Endothelial cell (in vitro differentiated cells): Measurements from ENCODE around the gene TJP1. TPM values are rescaled to one million over a fixed set of nuclear protein-coding genes. Genes with fewer than 3 reads are reported as not detected.

Experiments used
- DNase-seq: peaks from one replicate; pipeline ENCODE4 v3.0.0; 2021; ENCODE audit warnings: low spot score
- H3K27ac Mint-ChIP-seq: one replicate; pipeline ENCODE4 v1.8.0; 2021; ENCODE audit warnings: mixed read lengths, inconsistent platforms; ENCODE audit not compliant: unreplicated experiment
- H3K27me3 Mint-ChIP-seq: one replicate; pipeline ENCODE4 v1.8.0; 2021; ENCODE audit warnings: mild to moderate bottlenecking, moderate library complexity, mixed read lengths, inconsistent platforms; ENCODE audit not compliant: unreplicated experiment
- H3K36me3 Mint-ChIP-seq: one replicate; pipeline ENCODE4 v1.8.0; 2021; ENCODE audit warnings: mild to moderate bottlenecking, low read depth, mixed read lengths, inconsistent platforms; ENCODE audit not compliant: unreplicated experiment
- H3K4me1 Mint-ChIP-seq: one replicate; pipeline ENCODE4 v1.8.0; 2021; ENCODE audit warnings: mild to moderate bottlenecking, mixed read lengths, inconsistent platforms; ENCODE audit not compliant: unreplicated experiment
- H3K4me3 Mint-ChIP-seq: one replicate; pipeline ENCODE4 v1.8.0; 2021; ENCODE audit warnings: mild to moderate bottlenecking, mixed read lengths, inconsistent platforms; ENCODE audit not compliant: unreplicated experiment
- H3K9me3 Mint-ChIP-seq: one replicate; pipeline ENCODE4 v1.8.0; 2021; ENCODE audit warnings: mixed read lengths, inconsistent platforms; ENCODE audit not compliant: unreplicated experiment
- CTCF ChIP-seq: fragments of 200-600 bp; sonication (generic); IDR thresholded peaks from one replicate; pipeline ENCODE4 v1.5.0; 2021; ENCODE audit warnings: antibody characterized with exemption; ENCODE audit not compliant: unreplicated experiment
- total RNA-seq: library from RNA; stranded (reverse); fragmentation: NEBNext Ultra II Directional; extraction: Animal tissue kit (Norgen Biotek cat#: 25700); gene quantifications from one replicate; pipeline ENCODE4 v1.2.1, GENCODE V29; 2021; ENCODE audit not compliant: unreplicated experiment

TJP1 gene
- total RNA-seq, 1 donor from 2014 or later, result 473 TPM

GRCh38 chr15:29750754-29751153 lies 71.5 kb downstream of the TJP1 start:
- H3K9me3 Mint-ChIP-seq, result no peaks in the 10 kb centered on the region
- H3K4me1 Mint-ChIP-seq, result peaks cover 7% of the 10 kb centered on the region
- no peak for DNase-seq
- H3K36me3 Mint-ChIP-seq, result peaks cover 49% of the 10 kb centered on the region
- H3K4me3 Mint-ChIP-seq, result peak overlapping the region; percentile 65
- TF ChIP-seq CTCF, result no peak
- H3K27me3 Mint-ChIP-seq, result peaks cover 13% of the 10 kb centered on the region
- peak overlapping the region; percentile 55 for H3K27ac Mint-ChIP-seq

GRCh38 chr15:29749365-29750086 lies 72.7 kb downstream of the TJP1 start:
- no peak for DNase-seq
- Mint-ChIP-seq H3K4me1 (peaks cover 7% of the 10 kb centered on the region), H3K27me3 (peaks cover 13% of the 10 kb centered on the region), H3K27ac (peak overlapping the region; percentile 67), H3K4me3 (peak overlapping the region; percentile 56), H3K36me3 (peaks cover 38% of the 10 kb centered on the region), H3K9me3 (no peaks in the 10 kb centered on the region)
- TF ChIP-seq CTCF, result no peak

- peaks cover 31% of the 10 kb centered on the region for H3K36me3 Mint-ChIP-seq
- DNase-seq, result no peak
Measured at GRCh38 chr15:29747837-29748417, 74.3 kb downstream of the TJP1 start.

GRCh38 chr15:29743475-29743874 lies 78.8 kb downstream of the TJP1 start:
- no peak for TF ChIP-seq CTCF
- H3K9me3 Mint-ChIP-seq, result no peaks in the 10 kb centered on the region
- no peak overlapping the region for H3K27ac Mint-ChIP-seq
- DNase-seq, result no peak
- H3K27me3 Mint-ChIP-seq, result peaks cover 5% of the 10 kb centered on the region
- peaks cover 19% of the 10 kb centered on the region for H3K36me3 Mint-ChIP-seq
- no peak overlapping the region for H3K4me3 Mint-ChIP-seq
- no peaks in the 10 kb centered on the region for H3K4me1 Mint-ChIP-seq

More at GRCh38 chr15:29747837-29748417, 74.3 kb downstream of the TJP1 start:
- Mint-ChIP-seq H3K9me3 (no peaks in the 10 kb centered on the region), H3K4me3 (no peak overlapping the region), H3K27me3 (peaks cover 13% of the 10 kb centered on the region), H3K27ac (peak overlapping the region; percentile 48), H3K4me1 (peaks cover 7% of the 10 kb centered on the region)
- no peak for TF ChIP-seq CTCF

- no peak for TF ChIP-seq CTCF
- no peak for DNase-seq
- Mint-ChIP-seq H3K4me3 (no peak overlapping the region), H3K36me3 (peaks cover 29% of the 10 kb centered on the region), H3K9me3 (no peaks in the 10 kb centered on the region), H3K4me1 (peaks cover 4% of the 10 kb centered on the region), H3K27ac (no peak overlapping the region), H3K27me3 (peaks cover 5% of the 10 kb centered on the region)
Measured at GRCh38 chr15:29740692-29741311, 81.5 kb downstream of the TJP1 start.
